AG10803 (cell line): ENCODE data around the gene DPH7.
"Not testable (repeated sequence)": the region's sequence is repeated elsewhere in the genome, so short reads cannot be mapped to it uniquely, and the experiment has no call there.

ENCODE experiments used
- DNase-seq: peaks from one replicate; pipeline ENCODE4 v3.0.0; 2010; ENCODE audit warnings: low read depth
- H3K4me3 ChIP-seq: 2 replicates; pipeline ENCODE4 v1.5.1; 2011; ENCODE audit warnings: mild to moderate bottlenecking, low read length, control low read depth
- CTCF ChIP-seq: conservative IDR thresholded peaks from 2 replicates; pipeline ENCODE4 v1.5.1; 2011; ENCODE audit warnings: mild to moderate bottlenecking, low read length, control low read depth, inconsistent platforms

Gene DPH7

GRCh38 chr9:137520614-137521404 is 57.9 kb downstream of the DPH7 start:
- no peak for TF ChIP-seq CTCF
- no peak for DNase-seq
- H3K4me3 ChIP-seq = no peak overlapping the region

GRCh38 chr9:137519553-137519952 is 59.2 kb downstream of the DPH7 start:
- DNase-seq = no peak
- no peak overlapping the region for H3K4me3 ChIP-seq
- TF ChIP-seq CTCF = no peak

GRCh38 chr9:137518661-137519459 is 59.9 kb downstream of the DPH7 start:
- not testable (repeated sequence) for H3K4me3 ChIP-seq, DNase-seq

- TF ChIP-seq CTCF = no peak
- DNase-seq = no peak
- no peak overlapping the region for H3K4me3 ChIP-seq
Observed at GRCh38 chr9:137516144-137516917, 62.4 kb downstream of the DPH7 start.

- DNase-seq = no peak
- TF ChIP-seq CTCF = no peak
Observed at GRCh38 chr9:137515338-137515724, 63.4 kb downstream of the DPH7 start.

GRCh38 chr9:137514691-137515337 is 63.9 kb downstream of the DPH7 start:
- no peak for DNase-seq
- no peak for TF ChIP-seq CTCF
- no peak overlapping the region for H3K4me3 ChIP-seq

More at GRCh38 chr9:137515338-137515724, 63.4 kb downstream of the DPH7 start:
- no peak overlapping the region for H3K4me3 ChIP-seq

GRCh38 chr9:137513801-137514570 is 64.7 kb downstream of the DPH7 start:
- not testable (repeated sequence) for H3K4me3 ChIP-seq, DNase-seq

GRCh38 chr9:137513136-137513535 is 65.6 kb downstream of the DPH7 start:
- DNase-seq, H3K4me3 ChIP-seq: not testable (repeated sequence)
